ENCODE measurements around the gene GTF3C5. TPM values are rescaled to one million over a fixed set of nuclear protein-coding genes. Genes with fewer than 3 reads are reported as not detected.

Gene GTF3C5
- total RNA-seq, 2 experiments from 2014 or later = 49.0 to 52.4 TPM

GRCh38 chr9:133009906-133010582 lies 20.8 kb upstream of the GTF3C5 start:
- Mint-ChIP-seq H3K36me3 (ENCODE audit: low read depth) (no peaks in the 10 kb centered on the region), H3K27me3 (peaks cover 36% of the 10 kb centered on the region), H3K9me3 (peaks cover 2% of the 10 kb centered on the region), H3K27ac (no peak overlapping the region), H3K4me1 (ENCODE audit: low read depth) (no peaks in the 10 kb centered on the region), H3K4me3 (no peak overlapping the region)
- DNase-seq (no peak), ATAC-seq (ENCODE audit: poor library complexity) (no peak)
- Histone ChIP-seq H3K27me3 (ENCODE audit: control insufficient read depth in 1 of 2, insufficient read depth in 2 of 2, low read length in 2 of 2) (peaks cover 3 to 14% of the 10 kb centered on the region in 2 experiments), H3K9me3 (ENCODE audit: control insufficient read depth in 1 of 2, insufficient read depth in 1 of 2, low read length in 2 of 2) (no peaks in the 10 kb centered on the region), H3K36me3 (ENCODE audit: insufficient read depth, low read length) (no peaks in the 10 kb centered on the region), H3K27ac (ENCODE audit: low read depth in 1 of 2, low read length in 2 of 2) (no peak overlapping the region), H3K4me3 (ENCODE audit: low read length) (no peak overlapping the region), H3K4me1 (ENCODE audit: insufficient read depth, low read length) (no peaks in the 10 kb centered on the region)
- ChIA-PET POLR2A (no interaction called here), CTCF (interaction anchor here (1.0 kb wide), 1 partner anchor 12 kb away, joined by 4 read pairs; no protein-coding TSS in a partner anchor)
- TF ChIP-seq CTCF (IDR thresholded peaks at IDR 0.05) = no peak
- intact Hi-C loops (cut with DNase I, micrococcal nuclease) = no loop called here

GRCh38 chr9:133014696-133015095 lies 16.1 kb upstream of the GTF3C5 start:
- H3K4me3 ChIP-seq (ENCODE audit: low read length) = no peak overlapping the region
- intact Hi-C loops (cut with DNase I, micrococcal nuclease) = no loop called here
- POLR2A ChIA-PET = no interaction called here
- DNase-seq = no peak
- H3K4me3 Mint-ChIP-seq = no peak overlapping the region
- no peaks in the 10 kb centered on the region for H3K4me1 Mint-ChIP-seq (ENCODE audit: low read depth)
- H3K27me3 Mint-ChIP-seq = peaks cover 8% of the 10 kb centered on the region
- CTCF ChIA-PET = no interaction called here
- no peaks in the 10 kb centered on the region for H3K4me1 ChIP-seq (ENCODE audit: insufficient read depth, low read length)
- peaks cover 2% of the 10 kb centered on the region for H3K9me3 Mint-ChIP-seq
- no peak overlapping the region for H3K27ac Mint-ChIP-seq
- ATAC-seq (ENCODE audit: poor library complexity) = no peak
- no peaks in the 10 kb centered on the region for H3K36me3 ChIP-seq (ENCODE audit: insufficient read depth, low read length)
- TF ChIP-seq CTCF (IDR thresholded peaks at IDR 0.05) = no peak
- H3K27me3 ChIP-seq (ENCODE audit: control insufficient read depth in 1 of 2, insufficient read depth in 2 of 2, low read length in 2 of 2) = peaks cover 3 to 8% of the 10 kb centered on the region in 2 experiments
- H3K9me3 ChIP-seq (ENCODE audit: control insufficient read depth in 1 of 2, insufficient read depth in 1 of 2, low read length in 2 of 2) = peaks cover 0 to 6% of the 10 kb centered on the region in 2 experiments
- no peaks in the 10 kb centered on the region for H3K36me3 Mint-ChIP-seq (ENCODE audit: low read depth)
- H3K27ac ChIP-seq (ENCODE audit: low read depth in 1 of 2, low read length in 2 of 2) = no peak overlapping the region

- POLR2A ChIA-PET = no interaction called here
- CTCF ChIA-PET = interaction anchor here (1.3 to 1.9 kb wide), 6 partner anchors 8 to 163 kb away, joined by 3 to 34 read pairs (median 4); partner anchors contain the start of gene GTF3C5
- H3K9me3 Mint-ChIP-seq = no peaks in the 10 kb centered on the region
- peaks cover 14% of the 10 kb centered on the region for H3K4me1 ChIP-seq (ENCODE audit: insufficient read depth, low read length)
- no peaks in the 10 kb centered on the region for H3K9me3 ChIP-seq (ENCODE audit: control insufficient read depth in 1 of 2, insufficient read depth in 1 of 2, low read length in 2 of 2)
- H3K27me3 ChIP-seq (ENCODE audit: control insufficient read depth in 1 of 2, insufficient read depth in 2 of 2, low read length in 2 of 2) = no peaks in the 10 kb centered on the region
- H3K27me3 Mint-ChIP-seq = peaks cover 5% of the 10 kb centered on the region
- H3K27ac Mint-ChIP-seq = no peak overlapping the region
- TF ChIP-seq CTCF (IDR thresholded peaks at IDR 0.05) = no peak
- no peaks in the 10 kb centered on the region for H3K36me3 Mint-ChIP-seq (ENCODE audit: low read depth)
- DNase-seq (peak in 10 of 14 experiments; percentile 12 to 59 (median 36)), ATAC-seq (ENCODE audit: poor library complexity) (no peak)
- H3K36me3 ChIP-seq (ENCODE audit: insufficient read depth, low read length) = no peaks in the 10 kb centered on the region
- H3K4me3 Mint-ChIP-seq = no peak overlapping the region
- peaks cover 10% of the 10 kb centered on the region for H3K4me1 Mint-ChIP-seq (ENCODE audit: low read depth)
- no peak overlapping the region for H3K4me3 ChIP-seq (ENCODE audit: low read length)
- H3K27ac ChIP-seq (ENCODE audit: low read depth in 1 of 2, low read length in 2 of 2) = no peak overlapping the region
- intact Hi-C loops (cut with DNase I, micrococcal nuclease) = loop anchor here in 1 of 2 experiments (2.0 kb wide), 2 partner anchors 125 to 463 kb away; no protein-coding TSS in a partner anchor
These were observed 7.5 kb upstream of the GTF3C5 start for GRCh38 chr9:133023117-133023890.
